ENCODE results near the gene LAX1. TPM values are rescaled to one million over a fixed set of nuclear protein-coding genes. Genes with fewer than 3 reads are reported as not detected.

The LAX1 gene
- total RNA-seq, 1 experiment from 2014 or later, result not detected

- H3K4me3 Mint-ChIP-seq, result no peak overlapping the region
- H3K27me3 Mint-ChIP-seq (ENCODE audit: low read depth), result no peaks in the 10 kb centered on the region; the same call in 1 of the 2 replicates
- H3K27ac Mint-ChIP-seq, result no peak overlapping the region
- ATAC-seq (no peak), DNase-seq (ENCODE audit: low spot score) (no peak)
- POLR2A ChIA-PET, result no interaction called here
- no peaks in the 10 kb centered on the region for H3K9me3 Mint-ChIP-seq
- H3K36me3 Mint-ChIP-seq, result peaks cover 49% of the 10 kb centered on the region
- TF ChIP-seq E2F5 (CRISPR knock-in tag; IDR thresholded peaks at IDR 0.05), result no peak
- no peak for TF ChIP-seq ATF2 (CRISPR knock-in tag; IDR thresholded peaks at IDR 0.05; ENCODE audit: borderline replicate concordance, low read depth)
- TF ChIP-seq TP53 (CRISPR knock-in tag; IDR thresholded peaks at IDR 0.05), result no peak
- no peak for TF ChIP-seq ARID4B (CRISPR knock-in tag; IDR thresholded peaks at IDR 0.05; ENCODE audit: borderline replicate concordance)
- no peak for TF ChIP-seq ATF1 (CRISPR knock-in tag; IDR thresholded peaks at IDR 0.05)
- peaks cover 3% of the 10 kb centered on the region; the same call in 1 of the 2 replicates for H3K4me1 Mint-ChIP-seq
- CTCF ChIA-PET, result interaction anchor here (0.6 kb wide), 1 partner anchor 181 kb away, joined by 3 read pairs; the partner anchor contains the start of gene ATP2B4
Observed at GRCh38 chr1:203807196-203807595, 42.2 kb downstream of the LAX1 start.

GRCh38 chr1:203813581-203814341 is 48.8 kb downstream of the LAX1 start:
- Mint-ChIP-seq H3K9me3 (no peaks in the 10 kb centered on the region), H3K4me1 (no peaks in the 10 kb centered on the region), H3K36me3 (peaks cover 53% of the 10 kb centered on the region), H3K4me3 (no peak overlapping the region), H3K27me3 (ENCODE audit: low read depth) (no peaks in the 10 kb centered on the region; the same call in 1 of the 2 replicates), H3K27ac (no peak overlapping the region)
- no peak for TF ChIP-seq ZNF425 (CRISPR knock-in tag; conservative IDR thresholded peaks at IDR 0.05)
- no peak for TF ChIP-seq PREB (CRISPR knock-in tag; IDR thresholded peaks at IDR 0.05; ENCODE audit: borderline replicate concordance)
- no peak for TF ChIP-seq ATF1 (CRISPR knock-in tag; IDR thresholded peaks at IDR 0.05)
- no peak for TF ChIP-seq ATF3 (CRISPR knock-in tag; conservative IDR thresholded peaks at IDR 0.05)
- no peak for TF ChIP-seq HMGA2 (CRISPR knock-in tag; IDR thresholded peaks at IDR 0.05)
- no peak for TF ChIP-seq ZNF138 (CRISPR knock-in tag; conservative IDR thresholded peaks at IDR 0.05)
- no peak for TF ChIP-seq TEAD4 (CRISPR knock-in tag; IDR thresholded peaks at IDR 0.05)
- TF ChIP-seq SP1 (CRISPR knock-in tag; conservative IDR thresholded peaks at IDR 0.05), result no peak
- no peak for TF ChIP-seq NR1H2 (CRISPR knock-in tag; IDR thresholded peaks at IDR 0.05)
- no peak for TF ChIP-seq SMAD4 (CRISPR knock-in tag; IDR thresholded peaks at IDR 0.05)
- TF ChIP-seq RORB (CRISPR knock-in tag; IDR thresholded peaks at IDR 0.05), result no peak
- no peak for TF ChIP-seq GRHL2 (CRISPR knock-in tag; IDR thresholded peaks at IDR 0.05; ENCODE audit: insufficient replicate concordance, severe bottlenecking)
- TF ChIP-seq AR (CRISPR knock-in tag; IDR thresholded peaks at IDR 0.05), result no peak
- ChIA-PET POLR2A (no interaction called here), CTCF (no interaction called here)
- DNase-seq (ENCODE audit: low spot score) (no peak), ATAC-seq (no peak)
